ENCODE results near the gene GALNTL6.

Gene GALNTL6

DNA sequence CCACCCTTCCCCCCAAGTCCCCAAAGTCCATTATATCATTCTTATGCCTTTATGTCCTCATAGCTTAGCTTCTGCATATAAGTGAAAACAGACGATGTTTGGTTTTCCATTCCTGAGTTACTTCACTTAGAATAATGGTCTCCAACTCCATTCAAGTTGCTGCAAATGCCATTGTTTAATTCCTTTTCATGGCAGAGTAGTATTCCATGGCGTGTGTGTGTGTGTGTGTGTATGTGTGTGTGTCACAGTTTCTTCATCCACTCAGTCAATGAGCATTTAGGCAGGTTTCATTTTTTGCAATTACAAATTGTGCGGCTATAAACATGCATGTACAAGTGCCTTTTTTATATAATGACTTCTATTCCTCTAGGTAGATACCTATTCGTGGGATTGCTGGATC, 1248.0 kb downstream of the GALNTL6 start:
- H3K4me1 ChIP-seq (ENCODE audit: control insufficient read depth, insufficient read depth, low read length): peaks cover 23% of the 10 kb centered on the region
- no peaks in the 10 kb centered on the region for H3K27me3 ChIP-seq (ENCODE audit: control insufficient read depth, insufficient read depth, low read length)
- no peak overlapping the region for H3K4me2 ChIP-seq (ENCODE audit: low read length)
- no peak overlapping the region for H3K9ac ChIP-seq (ENCODE audit: low read depth, low read length)
- no peak overlapping the region for H3K4me3 ChIP-seq (ENCODE audit: low read length)
- H3K36me3 ChIP-seq (ENCODE audit: insufficient read depth, low read length): no peaks in the 10 kb centered on the region
- H3K9me3 ChIP-seq (replicated peaks; ENCODE audit: low read length): no peaks in the 10 kb centered on the region

DNA sequence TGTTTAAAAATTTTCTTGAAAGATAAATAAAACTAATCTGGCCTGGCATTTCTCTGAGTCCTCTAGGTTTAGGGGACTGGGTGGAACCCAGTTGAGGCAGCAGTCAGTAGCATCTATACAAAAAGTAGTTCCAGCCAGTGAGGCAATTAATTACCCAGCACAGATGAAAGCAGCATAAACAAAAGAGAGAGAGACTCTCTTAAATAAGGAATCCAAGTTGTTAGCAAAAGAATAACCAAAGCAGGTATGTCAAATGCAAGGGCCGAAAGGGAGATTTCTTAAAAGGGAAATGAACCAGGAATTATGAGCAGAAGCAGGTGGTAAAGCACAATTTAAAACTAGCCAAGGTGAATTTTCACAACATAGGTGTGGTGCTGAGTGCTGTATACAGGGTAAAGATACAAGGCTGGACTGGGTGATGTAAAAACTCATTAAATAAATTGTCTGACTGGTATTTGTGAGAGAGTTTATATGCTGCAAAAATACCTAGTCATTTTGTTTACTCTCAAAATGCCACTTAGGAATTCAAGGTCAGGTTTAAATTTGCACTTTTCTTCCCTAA, 1260.8 kb downstream of the GALNTL6 start:
- Histone ChIP-seq H3K4me1 (ENCODE audit: control insufficient read depth, insufficient read depth, low read length) (peaks cover 12% of the 10 kb centered on the region), H3K4me2 (ENCODE audit: low read length) (no peak overlapping the region), H3K9ac (ENCODE audit: low read depth, low read length) (no peak overlapping the region), H3K4me3 (ENCODE audit: low read length) (no peak overlapping the region), H3K27me3 (ENCODE audit: control insufficient read depth, insufficient read depth, low read length) (no peaks in the 10 kb centered on the region), H3K36me3 (ENCODE audit: insufficient read depth, low read length) (no peaks in the 10 kb centered on the region), H3K9me3 (replicated peaks; ENCODE audit: low read length) (no peaks in the 10 kb centered on the region)

GRCh38 chr4:173074501-173074946, 1261.3 kb downstream of the GALNTL6 start:
- H3K4me1 ChIP-seq (ENCODE audit: control insufficient read depth, insufficient read depth, low read length): peaks cover 12% of the 10 kb centered on the region
- no peak overlapping the region for H3K9ac ChIP-seq (ENCODE audit: low read depth, low read length)
- H3K9me3 ChIP-seq (replicated peaks; ENCODE audit: low read length): no peaks in the 10 kb centered on the region

GRCh38 chr4:173076903-173077634, 1263.9 kb downstream of the GALNTL6 start:
- H3K4me3 ChIP-seq (ENCODE audit: low read length): no peak overlapping the region
- H3K27me3 ChIP-seq (ENCODE audit: control insufficient read depth, insufficient read depth, low read length): no peaks in the 10 kb centered on the region
- H3K36me3 ChIP-seq (ENCODE audit: insufficient read depth, low read length): no peaks in the 10 kb centered on the region
- peaks cover 12% of the 10 kb centered on the region for H3K4me1 ChIP-seq (ENCODE audit: control insufficient read depth, insufficient read depth, low read length)
- H3K4me2 ChIP-seq (ENCODE audit: low read length): no peak overlapping the region
- H3K9me3 ChIP-seq (replicated peaks; ENCODE audit: low read length): no peaks in the 10 kb centered on the region
- no peak overlapping the region for H3K9ac ChIP-seq (ENCODE audit: low read depth, low read length)

More at GRCh38 chr4:173074501-173074946, 1261.3 kb downstream of the GALNTL6 start:
- Histone ChIP-seq H3K4me3 (ENCODE audit: low read length) (no peak overlapping the region), H3K36me3 (ENCODE audit: insufficient read depth, low read length) (no peaks in the 10 kb centered on the region), H3K27me3 (ENCODE audit: control insufficient read depth, insufficient read depth, low read length) (no peaks in the 10 kb centered on the region), H3K4me2 (ENCODE audit: low read length) (no peak overlapping the region)

GRCh38 chr4:173088144-173088543, 1274.9 kb downstream of the GALNTL6 start:
- Histone ChIP-seq H3K27me3 (ENCODE audit: control insufficient read depth, insufficient read depth, low read length) (no peaks in the 10 kb centered on the region), H3K9ac (ENCODE audit: low read depth, low read length) (no peak overlapping the region), H3K4me1 (ENCODE audit: control insufficient read depth, insufficient read depth, low read length) (no peaks in the 10 kb centered on the region), H3K4me3 (ENCODE audit: low read length) (no peak overlapping the region), H3K9me3 (replicated peaks; ENCODE audit: low read length) (no peaks in the 10 kb centered on the region), H3K36me3 (ENCODE audit: insufficient read depth, low read length) (no peaks in the 10 kb centered on the region), H3K4me2 (ENCODE audit: low read length) (no peak overlapping the region)

All from skeletal muscle satellite cell (primary cell).